PC-9 (cell line): ENCODE data around the gene CDX1. TPM values are rescaled to one million over a fixed set of nuclear protein-coding genes. Genes with fewer than 3 reads are reported as not detected.

Experiments used
- BruUV-seq: library from RNA; stranded (reverse); fragments of 400-500 nt; replicated peaks from 2 replicates; lab custom pipeline; 2021; lab: Mats Ljungman, UMichigan
- CTCF ChIA-PET: fragments of 300-600 bp; sonication (Branson Sonifier 250); formaldehyde crosslinking; loops from one replicate; lab custom pipeline; 2022; ENCODE audit warnings: antibody characterized with exemption; lab: Charles Lee
- POLR2A ChIA-PET: fragments of 300-600 bp; sonication (Branson Sonifier 250); formaldehyde crosslinking; loops from one replicate; lab custom pipeline; 2022; ENCODE audit warnings: antibody characterized with exemption; ENCODE audit not compliant: unreplicated experiment; lab: Charles Lee
- DNase-seq, 2 experiments: peaks; one replicate each; pipeline versions ENCODE4 v3.0.0 to v3.0.0-alpha.2; 2015 to 2022; ENCODE audit warnings: mixed read lengths in 1 of 2
- H2AFZ ChIP-seq: fragments of 200-600 bp; sonication (generic); 2 replicates; pipeline ENCODE4 v1.8.1; 2017; ENCODE audit warnings: antibody characterized with exemption
- H3F3A ChIP-seq: fragments of 200-600 bp; sonication (generic); 2 replicates; pipeline ENCODE4 v1.8.1; 2017; ENCODE audit warnings: antibody characterized with exemption, mild to moderate bottlenecking, low read depth; ENCODE audit not compliant: insufficient read depth
- H3K27ac ChIP-seq: fragments of 200-600 bp; sonication (generic); 2 replicates; pipeline ENCODE4 v1.6.1; 2016; ENCODE audit warnings: mixed run types
- H3K27me3 ChIP-seq: fragments of 200-600 bp; sonication (generic); 2 replicates; pipeline ENCODE4 v1.6.1; 2016; ENCODE audit warnings: low read depth, mixed run types; ENCODE audit not compliant: insufficient read depth
- H3K36me3 ChIP-seq: fragments of 200-600 bp; sonication (generic); 2 replicates; pipeline ENCODE4 v1.6.1; 2016; ENCODE audit warnings: low read depth, mixed run types
- H3K4me1 ChIP-seq: fragments of 200-600 bp; sonication (generic); replicated peaks from 2 replicates; pipeline ENCODE4 v1.6.1; 2016; ENCODE audit warnings: mixed run types; ENCODE audit not compliant: insufficient read depth
- H3K4me2 ChIP-seq: fragments of 200-600 bp; sonication (generic); 2 replicates; pipeline ENCODE4 v1.6.1; 2017; ENCODE audit warnings: mixed run types
- H3K4me3 ChIP-seq: fragments of 200-600 bp; sonication (generic); 2 replicates; pipeline ENCODE4 v1.6.1; 2016; ENCODE audit warnings: mixed run types
- H3K79me2 ChIP-seq: fragments of 200-600 bp; sonication (generic); 2 replicates; pipeline ENCODE4 v1.6.1; 2017; ENCODE audit warnings: low read depth, mixed run types
- H3K9me2 ChIP-seq: fragments of 200-600 bp; sonication (generic); 2 replicates; pipeline ENCODE4 v1.8.1; 2017; ENCODE audit warnings: mild to moderate bottlenecking; ENCODE audit not compliant: insufficient read depth
- H3K9me3 ChIP-seq: fragments of 200-600 bp; sonication (generic); 2 replicates; pipeline ENCODE4 v1.8.1; 2016; ENCODE audit warnings: low read depth; ENCODE audit not compliant: insufficient read depth
- H4K20me1 ChIP-seq: fragments of 200-600 bp; sonication (generic); 2 replicates; pipeline ENCODE4 v1.8.1; 2017; ENCODE audit not compliant: insufficient read depth
- CTCF ChIP-seq: fragments of 200-600 bp; sonication (generic); conservative IDR thresholded peaks from 2 replicates; pipeline ENCODE4 v1.6.1; 2017; ENCODE audit warnings: mixed run types, antibody characterized with exemption, mild to moderate bottlenecking, moderate library complexity
- EZH2 ChIP-seq: fragments of 200-600 bp; sonication (generic); IDR thresholded peaks from 2 replicates; pipeline ENCODE4 v1.8.0; 2017; ENCODE audit warnings: antibody characterized with exemption, low read depth
- intact Hi-C: fragments of 100-400 bp; cut with micrococcal nuclease; formaldehyde crosslinking; loops from one replicate; pipeline ENCODE4 v1.10.0; 2022; ENCODE audit not compliant: unreplicated experiment
- total RNA-seq: library from RNA; stranded (reverse); gene quantifications from 2 replicates; pipeline ENCODE4 v1.2.3, GENCODE V29; 2021

Gene CDX1
- total RNA-seq, 1 experiment from 2014 or later: not detected

DNA sequence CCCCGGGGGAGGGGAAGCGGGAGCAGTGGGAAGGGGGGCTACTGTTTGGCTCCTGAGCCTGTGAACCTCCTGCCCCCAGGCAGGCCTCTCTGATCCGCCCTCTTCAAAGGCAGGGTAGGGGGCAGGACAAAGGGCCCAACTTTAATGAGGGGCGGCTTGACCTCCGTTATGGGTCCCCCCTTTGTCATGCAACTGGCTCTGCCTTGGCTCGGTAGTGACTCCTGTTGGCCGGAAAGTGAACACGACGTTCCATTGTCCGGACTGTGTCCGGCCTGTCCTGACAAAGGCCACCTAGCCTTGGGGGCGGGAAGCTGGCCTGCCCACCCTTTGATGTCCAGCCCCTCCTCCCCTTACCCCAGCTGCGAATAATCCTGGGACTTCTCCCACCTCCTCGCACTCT, 1.3 kb downstream of the CDX1 start:
- 0 out of 2 replicates have a peak, but pooled peaks cover 7% of the 10 kb centered on the region for H3K27me3 ChIP-seq
- CTCF ChIA-PET: no interaction called here
- DNase-seq: no peak
- H2AFZ ChIP-seq: no peak overlapping the region
- H3K4me3 ChIP-seq: no peak overlapping the region
- H3K9me3 ChIP-seq: no peaks in the 10 kb centered on the region
- no peaks in the 10 kb centered on the region for H3K79me2 ChIP-seq
- no peak overlapping the region for H3K27ac ChIP-seq
- no peaks in the 10 kb centered on the region for H4K20me1 ChIP-seq
- H3F3A ChIP-seq: no peaks in the 10 kb centered on the region
- intact Hi-C loops: no loop called here
- TF ChIP-seq EZH2: no peak
- no peak for TF ChIP-seq CTCF
- no peaks in the 10 kb centered on the region for H3K36me3 ChIP-seq
- no peaks in the 10 kb centered on the region; the same call in 1 of the 2 replicates for H3K4me1 ChIP-seq
- H3K4me2 ChIP-seq: no peak overlapping the region
- POLR2A ChIA-PET: no interaction called here
- H3K9me2 ChIP-seq: no peaks in the 10 kb centered on the region
- no TSS peak for BruUV-seq

DNA sequence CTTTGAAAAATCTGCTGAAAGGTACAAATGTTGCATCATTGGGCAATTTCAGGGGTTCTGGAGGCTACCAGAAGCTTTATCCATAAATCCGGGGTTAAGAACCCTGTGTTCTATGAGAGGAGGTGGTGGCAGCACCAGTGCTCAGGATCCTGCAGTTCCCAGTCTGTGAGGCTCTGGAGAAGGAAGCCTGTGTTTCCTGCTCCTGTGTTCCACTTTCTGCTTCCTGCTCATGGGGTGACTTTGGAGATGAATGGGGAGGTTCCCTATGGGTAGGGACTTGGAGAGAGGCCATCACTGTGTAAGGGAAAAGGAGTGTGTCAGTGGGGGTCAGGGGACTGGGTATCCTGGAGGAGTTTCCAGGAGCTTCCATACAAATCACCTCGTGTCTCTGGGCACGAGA, 2.3 kb downstream of the CDX1 start:
- CTCF ChIA-PET: interaction anchor here (1.1 kb wide), 1 partner anchor 42 kb away, joined by 3 read pairs; no protein-coding TSS in a partner anchor
- H3K79me2 ChIP-seq: no peaks in the 10 kb centered on the region
- no peaks in the 10 kb centered on the region for H3K9me2 ChIP-seq
- no peaks in the 10 kb centered on the region; the same call in 1 of the 2 replicates for H3K4me1 ChIP-seq
- no peaks in the 10 kb centered on the region for H3F3A ChIP-seq
- POLR2A ChIA-PET: no interaction called here
- no peak for DNase-seq
- no peak overlapping the region for H3K4me2 ChIP-seq
- no peak overlapping the region for H3K27ac ChIP-seq
- no peaks in the 10 kb centered on the region for H4K20me1 ChIP-seq
- H2AFZ ChIP-seq: no peak overlapping the region
- TF ChIP-seq CTCF (no peak), EZH2 (no peak)
- no peaks in the 10 kb centered on the region for H3K9me3 ChIP-seq
- no TSS peak for BruUV-seq
- intact Hi-C loops: no loop called here
- H3K36me3 ChIP-seq: no peaks in the 10 kb centered on the region
- no peak overlapping the region for H3K4me3 ChIP-seq
- 0 out of 2 replicates have a peak, but pooled peaks cover 7% of the 10 kb centered on the region for H3K27me3 ChIP-seq

GRCh38 chr5:150172145-150172544, 5.6 kb downstream of the CDX1 start:
- Histone ChIP-seq H2AFZ (no peak overlapping the region), H3K27ac (no peak overlapping the region), H3K4me2 (no peak overlapping the region), H3K79me2 (no peaks in the 10 kb centered on the region), H3K4me3 (no peak overlapping the region), H3K9me2 (no peaks in the 10 kb centered on the region), H3K9me3 (no peaks in the 10 kb centered on the region), H3K36me3 (no peaks in the 10 kb centered on the region), H3F3A (no peaks in the 10 kb centered on the region), H3K4me1 (no peaks in the 10 kb centered on the region), H4K20me1 (no peaks in the 10 kb centered on the region), H3K27me3 (0 out of 2 replicates have a peak, but pooled peaks cover 7% of the 10 kb centered on the region)
- no peak for DNase-seq
- POLR2A ChIA-PET: interaction anchor here (0.5 to 0.6 kb wide), 2 partner anchors 27 to 863 kb away, joined by 3 to 6 read pairs; no protein-coding TSS in a partner anchor
- no TSS peak for BruUV-seq
- CTCF ChIA-PET: no interaction called here
- intact Hi-C loops: no loop called here
- TF ChIP-seq EZH2 (no peak), CTCF (no peak)
